ENCODE data around the gene OR7A17.

- TF ChIP-seq POLR2A (IDR thresholded peaks at IDR 0.05; ENCODE audit: low read depth, low read length) (no peak), CTCF (IDR thresholded peaks at IDR 0.05; ENCODE audit: extremely low read depth in 1 of 2, insufficient read depth in 1 of 2, low read depth in 1 of 2, low read length in 2 of 2) (no peak), JUN (IDR thresholded peaks at IDR 0.05; ENCODE audit: borderline replicate concordance, insufficient read depth, insufficient read length, low read depth) (no peak), POLR2AphosphoS5 (IDR thresholded peaks at IDR 0.05; ENCODE audit: insufficient read depth, low read depth, low read length) (no peak), EZH2 (IDR thresholded peaks at IDR 0.05; ENCODE audit: borderline replicate concordance, low read depth, low read length, severe bottlenecking) (no peak), GATA2 (IDR thresholded peaks at IDR 0.05; ENCODE audit: insufficient read depth, insufficient read length, low read depth, low read length) (no peak), MYC (IDR thresholded peaks at IDR 0.05; ENCODE audit: low read depth, low read length) (no peak), MAX (IDR thresholded peaks at IDR 0.05; ENCODE audit: insufficient read depth, insufficient read length) (no peak)
Measured at GRCh38 chr19:14843169-14843568, 42.8 kb downstream of the OR7A17 start.
